Omental fat pad (tissue), 4 donors: ENCODE results near the gene KIAA2012. TPM values are rescaled to one million over a fixed set of nuclear protein-coding genes. Genes with fewer than 3 reads are reported as not detected.

Experiments
- ATAC-seq: fragments of 150-250 bp; one replicate; pipeline ENCODE4 v1.9.1; 2016; ENCODE audit warnings: mild to moderate bottlenecking, moderate library complexity; ENCODE audit not compliant: low FRiP score
- DNase-seq: peaks from one replicate; pipeline ENCODE4 v3.0.0-alpha.2; 2019; ENCODE audit warnings: low spot score
- total RNA-seq, 4 donors: library from RNA; depleted of rRNA; stranded (reverse); fragments of >200 nt; gene quantifications; one replicate each; pipeline ENCODE4 v1.1.0, GENCODE V29; 2016
- TF ChIP-seq, protein P1 (sequence below), 3 donors: fragments of 450-650 bp; IDR thresholded peaks; one replicate each; pipeline ENCODE4 v1.5.1; 2016 to 2017; ENCODE audit warnings: antibody characterized with exemption in 3 of 3, mild to moderate bottlenecking in 3 of 3, moderate library complexity in 2 of 3

KIAA2012 gene
- total RNA-seq, 4 donors from 2014 or later = 0.06 to 0.09 TPM; not detected in 2

DNA sequence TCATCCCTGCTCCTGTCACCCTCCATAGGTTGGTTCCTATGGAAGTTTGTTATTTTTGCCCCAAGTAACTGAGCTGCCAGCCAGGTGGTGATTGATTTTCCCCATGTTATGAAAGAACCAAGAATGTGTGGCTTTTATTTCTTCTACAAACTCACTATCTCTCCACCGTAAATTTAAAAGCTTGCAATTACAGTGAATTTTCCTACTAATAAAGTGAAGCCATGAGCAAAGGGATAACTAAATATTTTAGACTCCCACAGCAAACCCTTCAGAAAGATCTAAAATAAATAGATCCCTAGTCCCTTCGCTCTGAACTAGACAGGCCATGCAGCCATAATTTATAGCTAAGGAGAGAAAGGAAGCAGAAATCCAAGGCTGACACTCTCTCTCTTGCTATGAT lies 6.2 kb upstream of the KIAA2012 start:
- ATAC-seq = no peak
- TF ChIP-seq, protein P1, sequence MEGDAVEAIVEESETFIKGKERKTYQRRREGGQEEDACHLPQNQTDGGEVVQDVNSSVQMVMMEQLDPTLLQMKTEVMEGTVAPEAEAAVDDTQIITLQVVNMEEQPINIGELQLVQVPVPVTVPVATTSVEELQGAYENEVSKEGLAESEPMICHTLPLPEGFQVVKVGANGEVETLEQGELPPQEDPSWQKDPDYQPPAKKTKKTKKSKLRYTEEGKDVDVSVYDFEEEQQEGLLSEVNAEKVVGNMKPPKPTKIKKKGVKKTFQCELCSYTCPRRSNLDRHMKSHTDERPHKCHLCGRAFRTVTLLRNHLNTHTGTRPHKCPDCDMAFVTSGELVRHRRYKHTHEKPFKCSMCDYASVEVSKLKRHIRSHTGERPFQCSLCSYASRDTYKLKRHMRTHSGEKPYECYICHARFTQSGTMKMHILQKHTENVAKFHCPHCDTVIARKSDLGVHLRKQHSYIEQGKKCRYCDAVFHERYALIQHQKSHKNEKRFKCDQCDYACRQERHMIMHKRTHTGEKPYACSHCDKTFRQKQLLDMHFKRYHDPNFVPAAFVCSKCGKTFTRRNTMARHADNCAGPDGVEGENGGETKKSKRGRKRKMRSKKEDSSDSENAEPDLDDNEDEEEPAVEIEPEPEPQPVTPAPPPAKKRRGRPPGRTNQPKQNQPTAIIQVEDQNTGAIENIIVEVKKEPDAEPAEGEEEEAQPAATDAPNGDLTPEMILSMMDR (IDR thresholded peaks at IDR 0.05) = no peak
- no peak for DNase-seq

DNA sequence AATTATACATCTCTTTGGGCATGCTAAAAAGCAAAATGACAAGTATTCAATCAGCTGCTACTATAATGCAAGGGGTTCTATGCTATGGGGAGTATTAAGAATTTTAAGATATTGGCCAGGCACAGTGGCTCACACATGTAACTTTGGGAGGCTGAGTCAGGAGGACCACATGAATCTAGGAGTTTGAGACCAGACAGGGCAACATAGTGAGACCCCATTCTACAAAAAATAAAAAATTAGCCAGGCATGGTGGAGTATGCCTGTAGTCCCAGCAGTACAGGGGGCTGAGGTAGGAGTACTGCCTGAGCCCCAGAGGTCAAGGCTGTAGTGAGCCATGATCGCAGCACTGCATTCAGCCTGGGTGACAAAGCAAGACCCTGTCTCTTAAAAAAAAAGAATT lies 5.5 kb upstream of the KIAA2012 start:
- no peak for DNase-seq
- TF ChIP-seq, protein P1 (IDR thresholded peaks at IDR 0.05) = no peak
- ATAC-seq = no peak

DNA sequence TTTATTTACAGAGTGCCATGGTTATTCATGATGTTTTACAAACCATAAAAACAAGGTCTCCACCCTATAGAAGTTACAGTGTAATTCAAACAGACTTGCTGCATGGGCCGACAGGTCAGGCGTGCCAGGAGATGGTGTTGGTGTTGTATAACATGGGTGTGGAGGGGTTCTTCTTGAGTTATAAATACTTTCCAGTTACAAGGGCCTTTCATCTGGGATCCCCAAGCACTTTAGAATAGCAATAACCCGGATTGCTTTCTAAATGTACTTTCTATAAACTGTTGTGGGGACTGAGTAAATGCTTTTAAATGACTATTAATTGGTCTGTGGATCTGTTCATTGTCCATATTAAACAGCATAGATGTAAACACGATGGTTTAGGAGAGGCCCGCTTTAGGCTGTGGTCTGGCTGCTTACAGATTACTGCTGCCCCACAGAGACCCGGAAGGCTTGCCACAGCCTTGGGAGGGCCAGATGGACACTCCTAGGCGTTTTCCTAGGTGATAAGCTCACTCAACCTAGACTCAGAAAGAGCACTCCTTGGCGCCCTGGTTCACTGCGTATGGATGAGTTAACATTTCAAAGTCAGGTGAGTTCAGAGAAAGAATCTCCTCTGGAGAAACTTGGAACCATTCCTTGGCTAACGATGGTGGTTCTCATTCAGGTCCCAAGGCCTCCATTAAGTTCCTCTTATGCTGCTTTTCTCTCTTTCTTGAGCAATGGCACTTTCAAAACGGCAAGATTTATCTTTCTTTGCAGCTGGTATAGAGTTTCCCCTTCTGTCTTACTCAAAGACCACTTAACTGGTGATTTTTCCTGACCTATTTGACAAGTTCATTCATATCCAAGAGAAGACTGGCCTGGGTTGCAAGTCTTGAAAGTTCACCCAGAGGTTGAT lies 3.6 kb upstream of the KIAA2012 start:
- TF ChIP-seq, protein P1 (IDR thresholded peaks at IDR 0.05) = no peak
- ATAC-seq (no peak), DNase-seq (no peak)

DNA sequence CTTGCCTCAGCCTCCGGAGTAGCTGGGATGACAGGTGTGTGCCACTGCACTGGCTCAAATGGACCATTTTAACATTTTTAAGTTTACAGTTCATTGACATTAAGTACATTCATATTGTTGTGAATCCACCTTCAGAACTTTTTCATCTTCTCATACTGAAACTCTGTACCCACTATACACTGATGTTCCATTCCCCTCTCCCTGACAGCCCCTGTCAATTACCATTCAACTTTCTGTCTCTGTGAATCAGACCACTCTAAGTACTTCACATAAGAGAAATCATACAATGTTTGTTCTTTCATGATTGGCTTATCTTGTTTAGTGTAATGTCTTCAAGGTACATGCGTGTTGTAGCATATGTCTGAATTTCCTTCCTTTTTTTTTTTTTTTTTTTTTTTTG lies 1.9 kb upstream of the KIAA2012 start:
- TF ChIP-seq, protein P1 (IDR thresholded peaks at IDR 0.05) = no peak
- ATAC-seq (no peak), DNase-seq (no peak)

DNA sequence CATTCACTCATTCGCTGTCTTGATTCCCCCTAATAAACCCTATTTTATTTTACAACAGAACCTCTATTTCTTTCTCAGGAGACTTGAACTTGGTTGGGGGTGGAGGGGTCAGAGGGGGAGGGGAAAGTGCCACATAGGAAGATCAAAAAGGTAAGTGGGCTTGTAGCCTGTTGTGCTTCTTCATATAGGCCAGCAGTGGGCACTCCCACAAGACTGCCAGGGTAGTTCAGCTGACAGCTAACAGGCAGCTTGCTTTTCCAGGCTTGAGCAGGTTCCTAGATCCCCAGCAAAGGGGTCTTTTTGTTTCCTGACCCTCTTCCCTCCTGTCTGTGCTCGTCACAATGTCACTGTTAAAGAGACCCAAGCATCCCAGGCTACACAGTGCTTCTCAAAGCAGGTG lies 829 bp upstream of the KIAA2012 start:
- TF ChIP-seq, protein P1 (IDR thresholded peaks at IDR 0.05) = no peak
- DNase-seq (no peak), ATAC-seq (no peak)

DNA sequence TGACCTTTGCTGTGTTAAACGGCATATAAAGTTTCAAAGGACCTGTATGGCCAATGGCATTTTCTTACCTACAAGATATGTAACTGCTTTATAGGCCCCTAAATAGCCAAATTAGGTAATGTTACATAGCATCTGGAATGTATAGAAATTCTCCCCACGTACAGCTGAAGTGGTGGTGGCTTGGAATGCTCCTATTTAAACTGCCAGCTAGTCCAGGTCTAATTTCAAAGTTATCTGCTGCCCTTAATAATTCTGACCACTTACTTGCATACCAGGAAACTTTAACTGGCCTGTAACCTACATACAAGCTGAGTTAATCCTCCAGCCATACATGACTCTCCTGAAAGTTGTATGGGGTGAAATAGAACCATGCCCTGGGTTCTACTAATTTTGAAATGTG lies 1.3 kb downstream of the KIAA2012 start:
- ATAC-seq = no peak
- no peak for DNase-seq
- TF ChIP-seq, protein P1 (IDR thresholded peaks at IDR 0.05) = no peak

DNA sequence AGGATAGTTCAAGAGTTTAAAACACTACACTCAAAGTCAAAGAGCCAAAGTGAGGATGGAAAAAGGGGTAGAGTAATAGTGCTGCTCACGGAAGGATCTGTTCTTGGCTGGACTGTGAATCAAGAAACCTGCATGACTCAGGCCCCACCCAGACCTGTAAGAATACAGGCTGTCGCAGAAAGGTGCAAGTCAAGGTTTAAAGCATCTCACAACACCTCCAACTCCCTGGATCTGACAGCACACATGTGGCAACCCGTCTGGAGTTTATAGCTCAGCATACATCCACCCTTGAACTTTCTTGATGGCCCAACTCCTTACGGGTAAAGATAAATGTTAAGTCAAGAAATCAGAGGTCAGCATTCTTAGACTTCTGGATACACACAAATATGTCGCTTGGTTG lies 6.3 kb downstream of the KIAA2012 start:
- TF ChIP-seq, protein P1 (IDR thresholded peaks at IDR 0.05) = no peak

More for the DNA sequence above, 6.3 kb downstream of the KIAA2012 start:
- ATAC-seq = no peak
- no peak for DNase-seq
